Measurements from ENCODE around the gene KIF16B.

- TF ChIP-seq EZH2 (IDR thresholded peaks at IDR 0.05; ENCODE audit: borderline replicate concordance, low read depth, low read length, severe bottlenecking), result no peak
- TF ChIP-seq POLR2A (IDR thresholded peaks at IDR 0.05; ENCODE audit: low read depth, low read length), result no peak
- TF ChIP-seq CTCF (IDR thresholded peaks at IDR 0.05; ENCODE audit: extremely low read depth in 1 of 2, insufficient read depth in 1 of 2, low read depth in 1 of 2, low read length in 2 of 2), result no peak
- TF ChIP-seq FOS (IDR thresholded peaks at IDR 0.05; ENCODE audit: borderline replicate concordance, insufficient read depth, low read length), result no peak
These were observed 350.3 kb downstream of the KIF16B start for GRCh38 chr20:16222859-16223411.
